Thoracic aorta (tissue), 2 donors: Measurements from ENCODE around the gene GALNT10. TPM values are rescaled to one million over a fixed set of nuclear protein-coding genes. Genes with fewer than 3 reads are reported as not detected.

Experiments
- ATAC-seq: fragments of 150-250 bp; one replicate; pipeline ENCODE4 v1.8.0; 2017; ENCODE audit warnings: low read depth; ENCODE audit not compliant: insufficient number of reproducible peaks, low FRiP score
- DNase-seq: peaks from one replicate; pipeline ENCODE4 v3.0.0-alpha.2; 2020; ENCODE audit warnings: low spot score
- H3K27ac ChIP-seq, 2 donors: fragments of 200-600 bp; sonication (generic); 1 replicate in 1 of 2; 2 replicates in 1 of 2; pipeline ENCODE4 v1.5.1; 2016; ENCODE audit warnings: mild to moderate bottlenecking in 2 of 2, moderate library complexity in 2 of 2
- H3K27me3 ChIP-seq: fragments of 200-600 bp; sonication (generic); replicated peaks from 2 replicates; pipeline ENCODE4 v1.6.0; 2016; ENCODE audit warnings: mild to moderate bottlenecking; ENCODE audit not compliant: insufficient read depth
- H3K36me3 ChIP-seq: fragments of 200-600 bp; sonication (generic); one replicate; pipeline ENCODE4 v1.5.1; 2016
- H3K4me1 ChIP-seq, 2 donors: fragments of 200-600 bp; sonication (generic); 1 replicate in 1 of 2; 2 replicates in 1 of 2; pipeline versions ENCODE4 v1.5.1 to v1.6.0; 2016; ENCODE audit warnings: low read depth in 2 of 2, mild to moderate bottlenecking in 1 of 2; ENCODE audit not compliant: control insufficient read depth in 1 of 2
- H3K4me3 ChIP-seq: fragments of 200-600 bp; sonication (generic); 2 replicates; pipeline ENCODE4 v1.5.1; 2016; ENCODE audit warnings: mild to moderate bottlenecking
- H3K9me3 ChIP-seq: fragments of 200-600 bp; sonication (generic); 2 replicates; pipeline ENCODE4 v1.5.1; 2016
- CTCF ChIP-seq: fragments of 200-600 bp; sonication (generic); IDR thresholded peaks from one replicate; pipeline ENCODE4 v1.5.1; 2019; ENCODE audit warnings: antibody characterized with exemption
- total RNA-seq, 2 donors: library from RNA; depleted of rRNA; stranded (reverse); fragments of >200 nt; gene quantifications; one replicate each; pipeline versions ENCODE4 v1.1.0 to v1.2.3, GENCODE V29; 2016

The GALNT10 gene
- total RNA-seq, 2 donors from 2014 or later, result 43.0 to 52.7 TPM

DNA sequence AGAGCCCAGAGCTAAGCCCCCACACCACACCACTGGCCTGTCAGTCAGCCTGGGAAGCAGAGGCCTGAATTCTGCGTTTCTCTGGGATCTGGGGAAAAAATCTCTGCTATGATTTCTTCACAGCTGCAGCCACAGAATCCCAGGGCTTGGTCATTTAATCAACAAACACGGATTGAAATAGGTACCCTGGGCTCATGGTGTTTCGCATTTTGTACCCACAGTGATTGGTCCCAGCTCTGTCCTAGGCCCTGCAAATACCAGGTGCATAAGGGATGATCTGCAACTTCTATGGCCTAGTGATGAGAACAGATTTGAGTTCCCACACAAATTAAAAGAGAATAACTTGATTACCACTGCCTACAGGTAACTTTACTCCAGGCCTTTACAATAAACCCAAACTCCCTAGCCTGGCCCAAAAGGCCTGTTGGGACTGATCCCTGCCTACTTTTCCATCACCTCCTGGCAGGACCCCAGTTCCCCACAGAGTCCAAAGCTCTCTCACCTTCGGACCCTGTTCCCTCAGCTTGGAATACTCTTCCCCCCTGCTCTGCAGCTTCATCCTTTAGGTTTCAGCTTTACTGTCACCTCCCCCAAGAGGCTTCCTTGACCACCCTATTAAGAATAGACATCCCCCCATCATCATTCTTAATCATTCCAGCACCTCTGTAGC lies 240.6 kb downstream of the GALNT10 start:
- H3K4me3 ChIP-seq, result no peak overlapping the region
- no peak for TF ChIP-seq CTCF
- H3K27ac ChIP-seq, result no peak overlapping the region
- no peaks in the 10 kb centered on the region for H3K9me3 ChIP-seq
- DNase-seq (no peak), ATAC-seq (no peak)
- no peaks in the 10 kb centered on the region for H3K36me3 ChIP-seq
- H3K4me1 ChIP-seq, result no peaks in the 10 kb centered on the region
- no peaks in the 10 kb centered on the region for H3K27me3 ChIP-seq

DNA sequence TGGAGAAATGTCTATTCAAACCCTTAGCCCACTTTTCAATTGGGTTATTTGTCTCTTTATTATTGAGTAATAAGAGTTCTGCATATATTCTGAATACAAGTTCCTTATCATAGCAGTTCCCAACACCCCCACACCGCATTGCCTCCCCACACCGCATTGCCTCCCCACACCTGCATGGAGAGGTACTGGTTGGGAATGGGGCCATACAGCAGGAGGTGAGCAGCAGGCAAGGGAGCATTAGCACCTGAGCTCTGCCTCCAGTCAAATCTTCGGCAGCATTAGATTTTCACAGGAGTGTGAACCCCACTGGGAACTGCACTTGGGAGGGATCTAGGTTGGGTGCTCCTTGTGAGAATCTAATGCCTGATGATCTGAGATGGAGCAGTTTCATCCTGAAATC lies 244.7 kb downstream of the GALNT10 start:
- no peak for TF ChIP-seq CTCF
- DNase-seq, result no peak
- ATAC-seq, result no peak
- Histone ChIP-seq H3K27me3 (no peaks in the 10 kb centered on the region), H3K27ac (no peak overlapping the region), H3K36me3 (peaks cover 17% of the 10 kb centered on the region), H3K4me1 (no peaks in the 10 kb centered on the region), H3K4me3 (no peak overlapping the region), H3K9me3 (no peaks in the 10 kb centered on the region)

- Histone ChIP-seq H3K27ac (no peak overlapping the region), H3K27me3 (no peaks in the 10 kb centered on the region), H3K36me3 (peaks cover 21% of the 10 kb centered on the region), H3K4me1 (no peaks in the 10 kb centered on the region), H3K9me3 (no peaks in the 10 kb centered on the region), H3K4me3 (no peak overlapping the region)
- TF ChIP-seq CTCF, result no peak
- ATAC-seq (no peak), DNase-seq (no peak)
Measured at GRCh38 chr5:154437281-154437965, 246.9 kb downstream of the GALNT10 start.

- ATAC-seq (no peak), DNase-seq (no peak)
- no peak overlapping the region for H3K4me3 ChIP-seq
- H3K36me3 ChIP-seq, result peaks cover 22% of the 10 kb centered on the region
- peaks cover 8 to 10% of the 10 kb centered on the region in 2 donors for H3K4me1 ChIP-seq
- no peak for TF ChIP-seq CTCF
- H3K9me3 ChIP-seq, result no peaks in the 10 kb centered on the region
- no peak overlapping the region for H3K27ac ChIP-seq
- H3K27me3 ChIP-seq, result no peaks in the 10 kb centered on the region
Measured at GRCh38 chr5:154440540-154440939, 250.0 kb downstream of the GALNT10 start.

DNA sequence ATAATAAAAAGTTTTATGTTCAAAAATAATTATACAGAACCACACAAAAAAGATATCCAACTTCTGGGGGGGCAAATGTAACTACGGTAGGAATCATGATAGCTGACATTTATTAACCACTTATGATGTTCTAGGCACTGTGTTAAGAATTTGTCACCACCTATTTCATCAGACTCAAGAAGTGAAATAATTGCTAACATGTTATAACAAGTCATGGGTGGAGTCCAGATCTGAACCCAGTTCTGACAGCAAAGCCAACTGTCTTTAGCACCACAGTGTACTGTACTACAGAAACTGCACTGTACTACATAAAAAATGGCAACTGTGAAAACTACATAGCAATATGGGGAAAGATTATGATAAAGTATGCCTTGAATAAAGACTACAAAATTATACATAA lies 252.3 kb downstream of the GALNT10 start:
- TF ChIP-seq CTCF, result no peak
- Histone ChIP-seq H3K27me3 (no peaks in the 10 kb centered on the region), H3K9me3 (no peaks in the 10 kb centered on the region), H3K27ac (no peak overlapping the region), H3K36me3 (peaks cover 16% of the 10 kb centered on the region), H3K4me3 (no peak overlapping the region), H3K4me1 (peaks cover 16 to 17% of the 10 kb centered on the region in 2 donors)
- ATAC-seq, result no peak
- no peak for DNase-seq
